Osteocyte (in vitro differentiated cells): Measurements from ENCODE around the gene SRP68. TPM values are rescaled to one million over a fixed set of nuclear protein-coding genes. Genes with fewer than 3 reads are reported as not detected.
A peak's percentile ranks its signal among the peaks of the same experiment; 100 is the strongest.

Source experiments
- DNase-seq: peaks from one replicate; pipeline ENCODE4 v3.0.0; 2021; ENCODE audit warnings: mixed read lengths; ENCODE audit not compliant: unreplicated experiment; ENCODE audit errors: extremely low spot score
- H3K27ac Mint-ChIP-seq: one replicate; pipeline ENCODE4 v1.8.0; 2021; ENCODE audit warnings: mild to moderate bottlenecking, mixed read lengths; ENCODE audit not compliant: unreplicated experiment
- H3K27me3 Mint-ChIP-seq: one replicate; pipeline ENCODE4 v1.8.0; 2021; ENCODE audit warnings: mixed read lengths; ENCODE audit not compliant: unreplicated experiment
- H3K36me3 Mint-ChIP-seq: one replicate; pipeline ENCODE4 v1.8.0; 2021; ENCODE audit warnings: mixed read lengths; ENCODE audit not compliant: unreplicated experiment
- H3K4me1 Mint-ChIP-seq: one replicate; pipeline ENCODE4 v1.8.0; 2021; ENCODE audit warnings: mixed read lengths; ENCODE audit not compliant: unreplicated experiment
- H3K4me3 Mint-ChIP-seq: one replicate; pipeline ENCODE4 v1.8.0; 2021; ENCODE audit warnings: mild to moderate bottlenecking, moderate library complexity, mixed read lengths; ENCODE audit not compliant: unreplicated experiment
- H3K9me3 Mint-ChIP-seq: one replicate; pipeline ENCODE4 v1.8.0; 2021; ENCODE audit warnings: mixed read lengths; ENCODE audit not compliant: unreplicated experiment
- total RNA-seq: library from RNA; stranded (reverse); gene quantifications from 2 replicates; pipeline ENCODE4 v1.2.1, GENCODE V29; 2021
- TF ChIP-seq, protein P1 (sequence below): fragments of 200-600 bp; sonication (generic); IDR thresholded peaks from 2 replicates; pipeline ENCODE4 v1.5.0; 2021; ENCODE audit warnings: antibody characterized with exemption, mild to moderate bottlenecking, moderate library complexity

Gene SRP68
- total RNA-seq, 1 donor from 2014 or later = 74.7 TPM

- TF ChIP-seq, protein P1, sequence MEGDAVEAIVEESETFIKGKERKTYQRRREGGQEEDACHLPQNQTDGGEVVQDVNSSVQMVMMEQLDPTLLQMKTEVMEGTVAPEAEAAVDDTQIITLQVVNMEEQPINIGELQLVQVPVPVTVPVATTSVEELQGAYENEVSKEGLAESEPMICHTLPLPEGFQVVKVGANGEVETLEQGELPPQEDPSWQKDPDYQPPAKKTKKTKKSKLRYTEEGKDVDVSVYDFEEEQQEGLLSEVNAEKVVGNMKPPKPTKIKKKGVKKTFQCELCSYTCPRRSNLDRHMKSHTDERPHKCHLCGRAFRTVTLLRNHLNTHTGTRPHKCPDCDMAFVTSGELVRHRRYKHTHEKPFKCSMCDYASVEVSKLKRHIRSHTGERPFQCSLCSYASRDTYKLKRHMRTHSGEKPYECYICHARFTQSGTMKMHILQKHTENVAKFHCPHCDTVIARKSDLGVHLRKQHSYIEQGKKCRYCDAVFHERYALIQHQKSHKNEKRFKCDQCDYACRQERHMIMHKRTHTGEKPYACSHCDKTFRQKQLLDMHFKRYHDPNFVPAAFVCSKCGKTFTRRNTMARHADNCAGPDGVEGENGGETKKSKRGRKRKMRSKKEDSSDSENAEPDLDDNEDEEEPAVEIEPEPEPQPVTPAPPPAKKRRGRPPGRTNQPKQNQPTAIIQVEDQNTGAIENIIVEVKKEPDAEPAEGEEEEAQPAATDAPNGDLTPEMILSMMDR = no peak
- H3K27me3 Mint-ChIP-seq = no peaks in the 10 kb centered on the region
- no peaks in the 10 kb centered on the region for H3K9me3 Mint-ChIP-seq
- no peak overlapping the region for H3K4me3 Mint-ChIP-seq
- no peaks in the 10 kb centered on the region for H3K36me3 Mint-ChIP-seq
- H3K4me1 Mint-ChIP-seq = peaks cover 18% of the 10 kb centered on the region
- H3K27ac Mint-ChIP-seq = no peak overlapping the region
- no peak for DNase-seq
Measured at GRCh38 chr17:76009447-76009846, 62.9 kb downstream of the SRP68 start.

DNA sequence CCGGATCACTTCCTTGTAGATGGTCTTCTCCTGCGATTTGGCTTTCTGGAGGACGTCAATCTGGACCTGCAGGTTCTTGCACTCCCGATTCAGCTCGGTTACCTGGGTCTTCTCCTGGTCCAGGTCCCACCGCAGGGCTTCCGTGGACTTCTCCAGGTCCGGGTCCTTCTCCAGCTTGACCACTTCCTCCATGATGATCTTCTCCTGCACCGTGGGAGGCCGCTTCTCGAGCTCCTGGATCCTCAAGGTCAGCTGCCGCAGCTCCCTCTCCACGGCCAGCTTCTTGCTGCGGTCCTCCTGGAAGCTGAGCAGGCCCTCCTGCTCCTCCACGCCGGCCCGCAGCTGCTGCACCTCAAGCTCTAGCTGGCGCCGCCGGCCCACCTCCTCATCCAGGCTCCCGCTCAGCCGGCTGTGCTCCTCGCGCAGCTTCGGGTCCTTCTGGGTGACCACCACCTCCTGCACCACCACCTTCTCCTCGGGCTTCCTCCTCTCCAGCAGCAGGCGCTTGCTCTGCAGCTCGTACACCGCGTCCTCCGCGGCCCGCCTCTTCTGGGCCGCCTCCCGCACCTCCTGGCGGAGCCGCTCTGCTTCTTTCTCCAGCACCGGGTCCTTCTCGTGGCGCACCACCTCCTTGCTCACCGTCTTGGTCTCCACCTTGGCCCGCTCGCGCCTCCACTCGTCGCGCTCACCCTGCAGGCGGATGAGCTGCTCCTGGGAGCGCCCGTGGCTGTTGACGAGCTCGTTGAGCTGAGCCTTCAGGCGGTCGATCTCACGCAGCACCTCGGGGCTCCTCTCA, 63.5 kb downstream of the SRP68 start:
- H3K36me3 Mint-ChIP-seq = no peaks in the 10 kb centered on the region
- H3K9me3 Mint-ChIP-seq = no peaks in the 10 kb centered on the region
- peak; percentile 83 for DNase-seq
- TF ChIP-seq, protein P1 = no peak
- no peak overlapping the region for H3K27ac Mint-ChIP-seq
- no peak overlapping the region for H3K4me3 Mint-ChIP-seq
- H3K27me3 Mint-ChIP-seq = no peaks in the 10 kb centered on the region
- peaks cover 15% of the 10 kb centered on the region for H3K4me1 Mint-ChIP-seq

GRCh38 chr17:76008208-76008607, 64.1 kb downstream of the SRP68 start:
- no peak overlapping the region for H3K4me3 Mint-ChIP-seq
- TF ChIP-seq, protein P1 = no peak
- H3K27me3 Mint-ChIP-seq = no peaks in the 10 kb centered on the region
- peaks cover 3% of the 10 kb centered on the region for H3K36me3 Mint-ChIP-seq
- H3K4me1 Mint-ChIP-seq = peaks cover 15% of the 10 kb centered on the region
- no peak overlapping the region for H3K27ac Mint-ChIP-seq
- DNase-seq = peak; percentile 83
- H3K9me3 Mint-ChIP-seq = no peaks in the 10 kb centered on the region

DNA sequence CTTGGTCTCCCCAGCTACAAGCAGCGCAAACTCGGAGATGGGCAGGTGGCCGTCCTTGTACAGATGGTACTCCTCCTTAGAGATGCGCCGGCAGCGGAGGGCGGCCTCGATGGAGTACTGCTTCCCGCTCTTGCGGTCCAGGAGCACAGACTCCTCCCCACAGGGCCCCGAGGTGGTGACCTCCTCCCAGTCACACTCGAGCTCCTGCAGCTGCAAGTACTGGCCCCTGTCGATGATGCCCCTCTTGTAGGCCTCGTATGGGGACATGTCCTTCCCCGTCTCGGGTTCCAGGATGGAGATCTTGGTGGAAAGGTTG, 64.5 kb downstream of the SRP68 start:
- Mint-ChIP-seq H3K9me3 (no peaks in the 10 kb centered on the region), H3K27me3 (no peaks in the 10 kb centered on the region), H3K4me3 (no peak overlapping the region), H3K36me3 (peaks cover 3% of the 10 kb centered on the region), H3K27ac (no peak overlapping the region), H3K4me1 (peaks cover 15% of the 10 kb centered on the region)
- DNase-seq = no peak
- TF ChIP-seq, protein P1 = no peak

GRCh38 chr17:76007131-76007849, 65.0 kb downstream of the SRP68 start:
- no peak overlapping the region for H3K27ac Mint-ChIP-seq
- TF ChIP-seq, protein P1 = no peak
- H3K9me3 Mint-ChIP-seq = no peaks in the 10 kb centered on the region
- DNase-seq = no peak
- H3K27me3 Mint-ChIP-seq = no peaks in the 10 kb centered on the region
- no peak overlapping the region for H3K4me3 Mint-ChIP-seq
- peaks cover 15% of the 10 kb centered on the region for H3K4me1 Mint-ChIP-seq
- H3K36me3 Mint-ChIP-seq = peaks cover 3% of the 10 kb centered on the region
